Measurements from ENCODE around the gene FERMT2.
"Not testable (repeated sequence)": the region's sequence is repeated elsewhere in the genome, so short reads cannot be mapped to it uniquely, and the experiment has no call there.

The FERMT2 gene

GRCh38 chr14:52900731-52901130, 50.1 kb downstream of the FERMT2 start:
- no peak for DNase-seq

GRCh38 chr14:52898496-52898895, 52.4 kb downstream of the FERMT2 start:
- no peak for DNase-seq

- peak; percentile 10 for DNase-seq
Observed at GRCh38 chr14:52895000-52895399, 55.9 kb downstream of the FERMT2 start.

- no peak for DNase-seq
Observed at GRCh38 chr14:52891800-52892199, 59.0 kb downstream of the FERMT2 start.

GRCh38 chr14:52888839-52889838, 61.7 kb downstream of the FERMT2 start:
- no peak for DNase-seq

- no peak for DNase-seq
Observed at GRCh38 chr14:52888159-52888558, 62.7 kb downstream of the FERMT2 start.

- DNase-seq = no peak
Observed at GRCh38 chr14:52885230-52885629, 65.6 kb downstream of the FERMT2 start.

- no peak for DNase-seq
Observed at GRCh38 chr14:52883658-52884057, 67.2 kb downstream of the FERMT2 start.

- DNase-seq = no peak
Observed at GRCh38 chr14:52882824-52883223, 68.0 kb downstream of the FERMT2 start.

- no peak for DNase-seq
Observed at GRCh38 chr14:52879958-52880357, 70.9 kb downstream of the FERMT2 start.

- DNase-seq = no peak
Observed at GRCh38 chr14:52878946-52879345, 71.9 kb downstream of the FERMT2 start.

GRCh38 chr14:52878469-52878868, 72.4 kb downstream of the FERMT2 start:
- no peak for DNase-seq

- no peak for DNase-seq
Observed at GRCh38 chr14:52877628-52878027, 73.2 kb downstream of the FERMT2 start.

- no peak for DNase-seq
Observed at GRCh38 chr14:52876806-52877205, 74.0 kb downstream of the FERMT2 start.

GRCh38 chr14:52876311-52876710, 74.5 kb downstream of the FERMT2 start:
- no peak for DNase-seq

- no peak for DNase-seq
Observed at GRCh38 chr14:52875707-52876106, 75.1 kb downstream of the FERMT2 start.

GRCh38 chr14:52874389-52874788, 76.5 kb downstream of the FERMT2 start:
- no peak for DNase-seq

- DNase-seq = no peak
Observed at GRCh38 chr14:52873694-52874093, 77.2 kb downstream of the FERMT2 start.

GRCh38 chr14:52873065-52873464, 77.8 kb downstream of the FERMT2 start:
- DNase-seq = no peak

- DNase-seq = no peak
Observed at GRCh38 chr14:52871606-52872005, 79.2 kb downstream of the FERMT2 start.

GRCh38 chr14:52868911-52869618, 81.8 kb downstream of the FERMT2 start:
- DNase-seq = no peak

GRCh38 chr14:52864893-52865292, 86.0 kb downstream of the FERMT2 start:
- not testable (repeated sequence) for DNase-seq

- no peak for DNase-seq
Observed at GRCh38 chr14:52863334-52863700, 87.5 kb downstream of the FERMT2 start.
